HG02938 (cell line): ENCODE data around the gene TMC1.
"Not testable (repeated sequence)": the region's sequence is repeated elsewhere in the genome, so short reads cannot be mapped to it uniquely, and the experiment has no call there.

ENCODE experiments used
- ATAC-seq: cut with Tn5 transposase; IDR thresholded peaks from one replicate; pipeline ENCODE4 v1.9.1; 2021; ENCODE audit warnings: mild to moderate bottlenecking, moderate library complexity; ENCODE audit not compliant: unreplicated experiment

TMC1 gene

DNA sequence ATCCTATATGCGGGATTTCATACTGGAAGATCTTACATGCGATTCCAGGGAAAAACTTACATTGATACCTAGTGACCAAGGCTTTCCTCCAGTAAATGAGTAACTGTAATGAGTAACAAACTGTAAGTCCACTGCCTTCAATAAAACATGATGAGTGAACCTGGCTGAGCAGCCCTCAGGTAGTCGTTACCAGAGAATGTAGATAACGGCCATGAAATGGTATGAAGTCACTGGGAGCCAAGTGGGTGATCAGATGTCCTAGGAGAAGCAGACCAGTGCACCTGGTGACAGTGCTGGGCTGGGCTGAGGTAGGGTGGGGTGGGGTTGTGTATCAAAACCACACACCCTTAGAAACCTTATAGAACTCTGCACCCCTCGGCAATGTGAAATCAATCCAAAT lies 227.9 kb downstream of the TMC1 start:
- ATAC-seq: no peak

DNA sequence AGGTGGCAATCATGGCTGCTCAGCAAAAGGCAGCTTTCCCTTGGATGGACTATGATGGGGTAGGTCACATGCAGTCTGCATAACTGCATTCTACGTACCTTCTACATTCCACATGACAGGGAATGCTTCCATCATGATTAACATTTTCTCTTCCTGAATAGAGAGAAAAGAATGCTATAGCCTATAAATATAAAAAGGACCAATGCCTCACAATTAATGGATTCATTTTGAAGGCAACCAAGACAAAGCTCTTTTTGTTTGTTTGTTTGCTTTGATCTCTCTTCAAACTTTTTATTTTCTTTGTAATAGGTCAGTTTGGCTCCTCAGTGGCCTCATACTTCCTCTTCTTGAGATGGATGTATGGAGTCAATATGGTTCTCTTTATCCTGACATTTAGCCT lies 230.1 kb downstream of the TMC1 start:
- no peak for ATAC-seq

DNA sequence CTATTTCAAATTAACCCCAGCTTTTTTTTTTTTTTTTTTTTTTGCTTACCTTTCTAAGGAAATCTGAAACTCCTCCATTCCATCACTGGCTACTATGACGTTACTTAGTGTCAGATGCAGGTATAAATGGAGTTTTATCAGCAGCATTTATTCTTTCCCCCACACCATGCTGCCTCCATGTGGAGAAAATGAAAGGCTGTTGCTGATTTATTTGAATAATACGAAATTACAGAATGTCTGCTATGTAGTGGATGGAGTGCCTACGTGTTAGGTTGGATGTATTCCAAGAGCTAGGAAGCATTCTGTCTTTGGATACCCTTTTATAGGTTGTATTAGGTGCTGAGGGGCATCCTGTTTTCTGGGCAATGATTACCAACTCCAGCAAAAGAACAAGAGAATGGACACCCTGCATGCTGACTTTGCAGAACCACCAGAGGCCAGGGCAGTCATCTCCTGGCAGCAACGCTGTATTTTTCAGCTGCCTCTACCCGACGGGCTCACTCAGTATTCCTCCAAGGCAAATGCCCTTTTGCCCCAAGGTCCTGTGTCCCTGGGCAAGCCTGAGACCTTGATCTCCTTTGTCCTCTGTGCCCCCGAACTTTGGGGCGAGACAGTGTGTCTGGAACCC lies 232.0 kb downstream of the TMC1 start:
- ATAC-seq: no peak

DNA sequence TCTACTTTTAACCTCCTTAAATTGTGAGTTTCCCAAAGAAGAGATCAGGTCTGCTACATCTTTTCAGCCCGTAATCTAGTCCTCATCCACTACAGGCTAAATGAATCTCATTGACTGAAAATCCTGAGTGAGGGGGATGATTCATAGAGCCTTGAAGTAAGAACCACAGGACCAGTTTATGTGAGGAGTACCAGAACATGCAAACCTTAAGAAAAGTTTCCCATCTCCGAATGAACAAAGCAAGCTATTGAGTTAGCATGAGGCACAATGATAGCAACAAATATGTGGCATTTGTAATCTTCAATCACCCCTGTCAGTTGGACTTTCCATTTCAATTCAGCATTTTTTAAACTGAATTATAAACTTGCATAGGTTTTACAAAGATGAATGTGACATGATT lies 234.4 kb downstream of the TMC1 start:
- ATAC-seq: no peak

DNA sequence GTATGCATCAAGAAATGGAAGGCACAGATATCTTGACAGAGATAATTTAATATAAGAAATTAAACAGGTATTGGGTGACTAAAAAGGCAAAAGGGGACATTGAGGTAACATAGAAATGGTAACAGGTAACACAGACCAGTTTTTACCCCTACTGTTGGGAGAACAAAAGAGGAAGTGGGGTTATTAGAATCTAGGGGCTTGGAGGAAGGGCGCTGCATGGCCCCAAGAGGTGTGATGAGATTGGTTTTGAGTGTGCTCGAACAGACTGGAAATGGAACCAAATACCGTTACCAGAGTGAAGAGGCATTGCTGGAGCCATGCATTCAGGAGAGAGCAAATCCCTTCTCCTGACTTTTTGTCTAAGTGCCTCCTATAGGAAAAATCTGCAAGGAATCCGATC lies 237.5 kb downstream of the TMC1 start:
- ATAC-seq: no peak

DNA sequence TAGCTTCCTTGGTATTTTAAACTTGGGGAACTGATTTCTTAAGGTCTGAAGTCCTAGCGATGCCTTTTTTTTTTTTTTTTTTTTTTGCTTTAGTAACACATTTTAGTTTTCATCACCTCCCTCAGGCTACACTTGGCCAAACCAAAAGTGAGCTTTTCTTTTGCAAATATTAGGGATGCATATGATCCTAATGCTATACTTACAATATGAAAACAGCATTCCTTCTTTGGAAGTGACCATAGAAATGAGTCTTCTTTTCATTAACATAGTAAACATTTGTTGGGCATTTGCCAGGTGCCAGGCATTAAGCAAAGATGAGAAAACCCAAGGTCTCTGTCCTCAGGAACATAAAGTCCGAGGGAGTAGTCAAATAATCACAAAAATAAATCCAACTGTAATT lies 241.6 kb downstream of the TMC1 start:
- no peak for ATAC-seq

DNA sequence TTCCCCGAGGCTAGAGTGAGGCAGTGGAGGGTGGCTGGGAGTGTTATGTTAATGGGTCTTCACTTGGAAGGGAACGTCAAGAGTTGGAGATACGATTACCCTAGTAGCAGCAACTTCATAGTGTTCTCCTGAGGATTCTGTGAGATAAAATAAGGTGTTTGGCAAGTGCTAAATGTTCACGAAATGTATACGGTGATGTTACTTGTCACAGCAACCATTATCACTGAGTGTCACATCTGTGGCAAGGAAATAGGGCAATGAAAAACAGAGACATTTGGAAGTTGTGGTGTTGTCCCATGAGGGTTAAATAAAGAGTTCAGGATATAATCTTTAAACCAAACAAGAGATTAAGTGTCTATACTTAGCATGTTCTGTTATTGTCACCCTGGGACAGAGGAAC lies 248.1 kb downstream of the TMC1 start:
- no peak for ATAC-seq

DNA sequence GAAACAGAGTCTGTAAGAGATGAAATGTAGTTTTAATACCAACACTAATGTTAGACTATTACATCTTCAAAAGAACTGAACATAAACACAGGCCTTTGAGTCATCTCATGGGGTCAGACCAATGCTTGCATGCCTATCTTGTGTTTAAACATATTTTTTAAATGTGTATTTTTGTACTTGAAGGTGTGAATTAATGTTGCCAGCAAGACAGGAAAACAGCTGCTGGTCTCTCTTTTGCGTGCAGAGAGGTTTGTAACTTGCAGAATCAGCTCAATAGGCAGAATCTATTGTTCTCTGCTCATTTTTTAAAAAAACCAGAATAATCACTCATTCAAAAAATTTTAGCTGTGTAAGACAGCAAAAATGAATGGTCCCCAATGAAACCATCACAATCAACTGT lies 251.3 kb downstream of the TMC1 start:
- no peak for ATAC-seq

DNA sequence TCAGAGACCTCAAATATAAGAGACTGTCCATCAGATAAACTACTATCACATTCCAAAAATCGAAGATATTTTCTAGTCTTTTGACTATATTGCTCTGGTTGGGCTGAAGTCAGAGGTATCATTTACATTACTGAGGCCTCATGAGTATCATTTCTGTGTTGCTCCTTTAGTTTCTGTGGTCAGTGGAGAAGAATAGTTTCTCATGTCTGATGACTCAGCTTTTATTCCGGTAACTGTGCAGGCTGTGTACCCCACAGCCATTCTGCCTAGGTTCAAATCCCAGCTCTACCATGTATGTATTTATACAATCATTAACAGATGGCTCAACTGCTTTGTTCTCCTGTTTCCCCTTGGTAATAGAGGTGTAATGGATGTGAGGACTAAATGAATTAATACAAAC lies 252.2 kb downstream of the TMC1 start:
- no peak for ATAC-seq

DNA sequence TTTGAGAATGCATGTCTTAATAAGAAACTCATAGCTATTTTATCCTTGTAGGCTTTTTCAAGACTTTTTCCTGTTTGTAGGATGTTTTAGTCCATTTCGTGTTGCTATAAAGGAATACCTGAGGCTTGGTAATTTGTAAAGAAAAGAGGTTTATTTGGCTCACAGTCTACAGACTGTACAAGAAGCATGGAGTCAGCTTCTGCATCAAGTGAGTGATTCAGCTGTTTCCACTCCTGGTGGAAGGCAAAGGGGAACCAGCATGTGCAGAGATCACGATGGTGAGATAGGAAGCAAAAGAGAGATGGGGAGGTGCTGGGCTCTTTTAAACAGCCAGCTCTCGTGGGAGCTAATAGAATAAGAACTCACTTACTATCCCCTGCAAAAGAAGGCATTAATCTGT lies 254.2 kb downstream of the TMC1 start:
- no peak for ATAC-seq

DNA sequence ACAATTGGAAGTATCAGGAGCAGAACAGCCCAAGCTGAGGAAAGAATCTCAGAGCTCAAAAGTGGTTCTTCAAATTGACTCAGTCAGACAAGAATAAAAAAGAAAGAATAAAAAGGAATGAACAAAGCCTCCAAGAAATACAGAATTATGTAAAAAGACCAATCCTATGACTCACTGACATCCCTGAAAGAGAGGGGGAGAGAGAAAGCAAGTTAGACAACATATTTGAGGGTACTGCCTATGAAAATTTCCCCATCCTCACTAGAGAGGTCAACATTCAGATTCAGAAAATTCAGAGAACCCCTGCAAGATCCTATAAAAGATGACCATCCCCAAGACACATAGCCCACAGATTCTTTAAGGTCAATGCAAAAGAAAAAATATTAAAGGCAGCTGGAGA lies 258.2 kb downstream of the TMC1 start:
- ATAC-seq: no peak

DNA sequence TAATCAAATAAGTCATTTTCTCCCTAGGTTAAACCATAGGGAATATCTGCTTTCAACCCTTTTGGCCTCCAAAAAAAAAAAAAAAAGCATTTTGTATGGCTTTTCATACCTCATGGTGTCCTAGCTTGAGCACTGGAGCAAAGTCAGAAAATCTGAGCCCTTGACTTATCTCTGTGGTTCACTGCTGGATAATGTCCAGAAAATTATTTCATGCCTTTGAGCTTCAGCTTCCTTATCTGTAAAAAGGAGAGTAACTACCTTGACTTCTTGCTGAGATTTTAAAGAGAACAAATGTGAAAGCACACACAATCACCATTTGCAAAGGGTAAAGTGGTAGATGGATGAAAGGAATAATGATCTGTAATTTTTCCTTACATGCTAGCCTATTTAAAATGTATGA lies 265.5 kb downstream of the TMC1 start:
- no peak for ATAC-seq

DNA sequence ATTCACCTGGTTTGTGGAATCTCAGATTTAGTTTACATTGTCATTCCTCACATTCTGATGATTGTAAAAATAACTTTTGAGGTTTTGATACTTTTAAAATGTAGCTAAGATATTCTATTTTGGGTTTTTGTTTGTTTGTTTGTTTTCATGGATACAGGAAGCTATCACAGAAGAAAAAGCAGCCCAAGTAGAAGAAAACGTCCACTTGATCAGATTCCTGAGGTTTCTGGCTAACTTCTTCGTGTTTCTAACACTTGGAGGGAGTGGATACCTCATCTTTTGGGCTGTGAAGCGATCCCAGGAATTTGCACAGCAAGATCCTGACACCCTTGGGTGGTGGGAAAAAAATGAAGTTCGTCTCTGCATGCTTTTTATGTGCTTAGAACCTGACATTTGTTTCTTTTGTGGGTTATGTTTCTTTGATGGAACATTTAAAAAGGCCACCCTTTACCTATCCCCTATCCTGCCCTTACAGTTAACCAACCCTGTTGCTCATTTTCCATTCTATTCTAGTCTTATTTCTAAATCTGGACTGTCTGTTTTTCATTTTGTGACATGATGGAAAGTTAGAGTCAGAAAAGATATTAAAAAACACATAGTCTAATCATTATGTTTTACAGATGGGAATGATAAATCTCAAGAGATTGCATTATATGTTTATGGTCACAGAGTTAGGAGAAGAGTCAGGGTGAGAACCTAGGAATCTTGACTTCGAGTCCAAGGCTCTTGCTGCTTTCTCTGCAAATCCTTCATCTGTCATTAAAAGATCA lies 267.7 kb downstream of the TMC1 start:
- no peak for ATAC-seq

DNA sequence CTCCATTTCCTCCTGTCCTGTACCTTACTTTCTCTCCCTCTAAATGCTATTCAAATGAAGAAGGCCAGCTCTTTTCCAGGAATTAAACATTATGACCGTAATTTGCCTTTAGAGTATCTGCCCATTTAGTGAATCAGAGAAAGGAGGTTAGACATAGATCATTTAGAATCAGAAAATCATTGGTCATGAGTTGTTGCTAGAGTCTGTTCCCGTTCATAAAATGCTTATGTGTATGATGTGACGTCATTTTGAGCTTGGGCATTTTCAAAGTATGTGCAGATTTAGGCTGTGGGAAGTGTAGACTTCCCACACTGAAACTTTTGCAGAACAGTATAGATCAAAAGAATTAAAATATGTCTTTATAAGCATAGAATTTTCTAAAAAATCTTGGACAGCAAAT lies 268.5 kb downstream of the TMC1 start:
- no peak for ATAC-seq

DNA sequence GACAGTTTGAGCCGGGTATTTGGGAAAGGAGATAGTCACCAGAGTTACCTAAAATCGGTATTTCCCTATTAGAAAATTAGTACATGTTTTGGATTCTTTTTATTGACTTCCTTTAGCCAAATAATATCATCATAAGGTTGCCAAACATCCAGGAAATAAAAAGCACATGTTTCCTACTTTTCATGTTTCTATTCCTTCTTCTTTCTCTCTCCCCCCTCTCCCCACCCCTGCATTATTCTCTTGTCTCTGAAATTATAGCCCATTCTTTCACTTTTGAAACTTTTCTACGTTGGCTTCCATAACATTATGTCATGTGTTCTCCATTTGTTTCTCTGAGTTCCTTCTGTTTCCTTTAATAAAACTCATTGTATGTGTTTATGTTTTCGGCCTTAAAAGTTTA lies 269.6 kb downstream of the TMC1 start:
- ATAC-seq: no peak

DNA sequence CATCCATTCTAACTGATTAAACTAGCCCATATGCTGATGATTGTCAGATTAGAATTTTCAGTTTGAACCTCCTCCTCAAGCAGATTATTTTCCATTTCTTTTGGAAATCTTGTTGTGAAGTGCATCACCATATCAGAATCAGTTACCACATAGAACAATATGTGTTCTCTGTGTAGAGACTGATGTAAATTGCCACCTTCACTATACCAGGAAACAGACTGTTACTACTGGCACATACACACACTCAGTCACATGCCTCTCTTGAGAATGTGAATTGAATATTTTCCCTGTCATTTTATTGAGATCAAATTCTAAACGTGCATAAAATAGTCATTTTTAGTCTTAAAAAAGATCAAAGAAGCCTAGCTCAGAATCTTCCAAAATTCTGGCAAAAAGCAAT lies 270.0 kb downstream of the TMC1 start:
- ATAC-seq: no peak

DNA sequence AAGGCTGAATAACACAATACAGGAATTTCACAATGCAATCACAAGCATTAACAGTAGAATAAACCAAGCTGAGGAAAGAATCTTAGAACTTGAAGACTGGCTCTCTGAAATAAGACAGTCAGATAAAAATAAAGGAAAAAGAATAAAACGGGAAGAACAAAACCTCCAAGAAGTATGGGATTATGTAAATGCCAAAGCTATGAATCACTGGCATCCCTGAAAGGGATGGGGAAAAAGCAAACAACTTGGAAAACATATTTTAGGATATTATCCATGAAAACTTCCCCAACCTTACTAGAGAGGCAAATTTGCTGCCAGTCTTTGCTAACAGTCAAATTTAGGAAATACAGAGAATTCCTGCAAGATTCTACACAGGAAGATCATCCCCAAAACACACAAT lies 273.5 kb downstream of the TMC1 start:
- ATAC-seq: no peak

DNA sequence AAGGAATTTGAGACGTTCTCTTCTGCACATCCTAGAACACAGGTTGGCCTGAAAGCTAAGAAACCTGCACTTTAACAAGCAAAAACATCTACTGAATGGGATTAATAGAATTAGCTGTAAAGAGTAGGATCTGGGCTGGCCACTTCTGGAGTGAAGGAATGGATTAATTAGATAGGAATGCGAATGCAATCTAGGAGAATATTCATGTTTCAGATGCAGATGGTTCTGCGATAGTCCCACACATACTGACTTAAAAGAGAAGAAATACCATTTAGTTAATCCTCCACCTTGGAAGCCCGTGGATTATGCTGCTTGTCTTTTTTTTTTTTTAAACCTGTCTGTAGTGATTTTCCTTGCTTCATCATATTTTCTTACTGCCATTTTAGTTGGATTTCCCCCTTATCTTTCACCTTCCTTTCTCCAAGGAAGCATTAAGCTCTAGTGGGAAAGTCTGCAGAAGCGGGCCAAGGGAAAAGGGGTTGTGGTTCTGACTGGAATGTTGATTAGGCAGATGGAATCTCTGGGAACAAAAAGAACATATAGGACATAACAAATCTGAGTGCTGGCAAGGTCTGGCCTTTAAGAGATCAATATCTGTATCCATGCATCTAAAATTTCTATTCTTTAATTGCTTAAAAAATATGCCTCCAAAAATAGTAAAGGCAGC lies 279.1 kb downstream of the TMC1 start:
- no peak for ATAC-seq

DNA sequence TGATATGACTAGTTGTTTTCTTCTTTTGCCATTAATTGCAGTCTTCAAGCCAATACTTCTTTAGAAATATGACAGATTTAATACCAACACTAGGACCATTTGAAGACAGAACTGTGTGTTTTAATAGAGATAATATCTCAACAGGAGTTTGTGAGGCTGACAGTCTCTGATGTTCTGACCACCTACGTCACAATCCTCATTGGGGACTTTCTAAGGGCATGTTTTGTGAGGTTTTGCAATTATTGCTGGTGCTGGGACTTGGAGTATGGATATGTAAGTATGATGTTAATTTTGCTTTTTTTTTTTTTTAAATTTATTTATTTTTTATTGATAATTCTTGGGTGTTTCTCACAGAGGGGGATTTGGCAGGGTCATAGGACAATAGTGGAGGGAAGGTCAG lies 283.8 kb downstream of the TMC1 start:
- no peak for ATAC-seq

DNA sequence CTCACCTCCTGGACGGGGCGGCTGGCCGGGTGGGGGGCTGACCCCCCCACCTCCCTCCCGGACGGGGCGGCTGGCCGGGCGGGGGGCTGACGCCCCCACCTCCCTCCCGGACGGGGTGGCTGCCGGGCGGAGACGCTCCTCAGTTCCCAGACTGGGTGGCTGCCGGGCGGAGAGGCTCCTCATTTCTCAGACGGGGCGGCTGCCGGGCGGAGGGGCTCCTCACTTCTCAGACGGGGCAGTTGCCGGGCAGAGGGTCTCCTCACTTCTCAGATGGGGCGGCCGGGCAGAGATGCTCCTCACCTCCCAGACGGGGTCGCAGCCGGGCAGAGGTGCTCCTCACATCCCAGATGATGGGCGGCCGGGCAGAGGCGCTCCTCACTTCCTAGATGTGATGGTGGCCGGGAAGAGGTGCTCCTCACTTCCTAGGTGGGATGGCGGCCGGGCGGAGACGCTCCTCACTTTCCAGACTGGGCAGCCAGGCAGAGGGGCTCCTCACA lies 285.0 kb downstream of the TMC1 start:
- not testable (repeated sequence) for ATAC-seq

DNA sequence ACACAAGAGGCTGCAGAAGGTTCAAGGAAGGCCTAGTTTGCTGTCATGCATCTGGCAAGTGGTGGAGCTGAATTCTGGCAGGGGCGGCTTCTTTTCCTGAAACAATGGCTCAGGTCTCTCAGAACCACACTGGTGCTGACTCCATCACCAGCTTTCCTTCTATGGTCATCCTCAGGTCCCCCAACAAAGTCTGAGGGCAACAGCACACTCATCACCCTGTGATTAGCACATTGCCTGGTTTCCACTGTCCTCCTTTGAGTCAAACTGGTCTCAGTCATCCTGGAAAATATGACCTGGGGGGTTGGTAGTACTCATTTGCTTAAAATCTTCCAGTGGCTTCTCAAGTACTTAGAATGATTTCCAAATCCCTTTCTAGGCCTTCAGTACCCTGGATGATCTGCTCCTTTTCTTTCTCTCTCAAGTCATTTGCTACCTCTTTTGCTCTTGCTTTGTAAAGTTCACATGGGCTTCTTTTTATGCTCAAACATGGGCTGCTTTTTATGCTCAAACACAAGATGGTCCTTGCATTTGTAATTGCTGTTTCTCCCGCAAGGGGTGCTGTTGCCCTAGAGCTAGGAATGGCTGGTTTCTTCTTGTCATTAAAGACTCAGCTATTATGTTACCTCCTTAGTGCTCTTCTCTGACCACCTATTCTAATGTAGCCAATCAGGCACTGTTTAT lies 286.5 kb downstream of the TMC1 start:
- no peak for ATAC-seq

DNA sequence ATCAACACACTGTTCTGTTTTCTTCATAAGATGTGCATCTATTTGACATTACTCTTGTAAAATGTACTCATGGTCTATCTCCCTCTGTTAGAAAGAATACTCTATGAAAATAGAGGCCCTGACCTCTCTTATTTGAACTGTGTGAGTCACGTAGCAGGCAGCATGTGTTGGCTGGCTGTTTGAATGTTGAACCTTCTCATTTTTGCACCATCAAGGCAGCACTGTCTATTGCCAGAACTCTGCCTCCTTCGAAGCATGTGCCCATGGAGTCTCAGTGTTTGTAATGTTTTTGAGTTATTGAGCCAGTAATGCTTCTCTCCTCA lies 287.0 kb downstream of the TMC1 start:
- ATAC-seq: no peak
